A673 (cell line): Measurements from ENCODE around the gene TMEM178A. TPM values are rescaled to one million over a fixed set of nuclear protein-coding genes. Genes with fewer than 3 reads are reported as not detected.

Source experiments
- BruUV-seq: library from RNA; stranded (reverse); fragments of 400-500 nt; replicated peaks from 2 replicates; lab custom pipeline; 2021; lab: Mats Ljungman, UMichigan
- CTCF ChIA-PET: fragments of 300-600 bp; sonication (Branson Sonifier 250); formaldehyde crosslinking; loops from one replicate; lab custom pipeline; 2022; ENCODE audit warnings: antibody characterized with exemption; lab: Charles Lee
- POLR2A ChIA-PET: fragments of 300-600 bp; sonication (Branson Sonifier 250); formaldehyde crosslinking; loops from one replicate; lab custom pipeline; 2022; ENCODE audit warnings: antibody characterized with exemption; ENCODE audit not compliant: low non-redundant PET; lab: Charles Lee
- DNase-seq: peaks from one replicate; pipeline ENCODE4 v3.0.0-alpha.2; 2015; ENCODE audit warnings: low spot score
- H3K27ac ChIP-seq: fragments of 200-600 bp; sonication (generic); 2 replicates; pipeline ENCODE4 v1.5.1; 2016; ENCODE audit warnings: mixed run types, low read depth, mild to moderate bottlenecking, mixed read lengths, antibody characterized with exemption, low read length; ENCODE audit not compliant: poor library complexity, severe bottlenecking
- H3K27me3 ChIP-seq: fragments of 200-600 bp; sonication (generic); replicated peaks from 2 replicates; pipeline ENCODE4 v1.6.1; 2017; ENCODE audit warnings: mixed run types, low read depth, mild to moderate bottlenecking, mixed read lengths, antibody characterized with exemption, low read length; ENCODE audit not compliant: insufficient read depth, poor library complexity
- H3K36me3 ChIP-seq: fragments of 200-600 bp; sonication (generic); 2 replicates; pipeline ENCODE4 v1.6.1; 2016; ENCODE audit warnings: mixed run types, mild to moderate bottlenecking, mixed read lengths, antibody characterized with exemption, low read length; ENCODE audit not compliant: insufficient read depth, poor library complexity, severe bottlenecking
- H3K4me1 ChIP-seq: fragments of 200-600 bp; sonication (generic); 2 replicates; pipeline ENCODE4 v1.6.1; 2017; ENCODE audit warnings: mixed run types, mild to moderate bottlenecking, mixed read lengths, antibody characterized with exemption, low read length; ENCODE audit not compliant: insufficient read depth, poor library complexity, severe bottlenecking
- H3K4me3 ChIP-seq: fragments of 200-600 bp; sonication (generic); 2 replicates; pipeline ENCODE4 v1.5.1; 2016; ENCODE audit warnings: low read depth, mixed run types, mild to moderate bottlenecking, mixed read lengths, low read length; ENCODE audit not compliant: poor library complexity, severe bottlenecking
- H3K9me3 ChIP-seq: fragments of 200-600 bp; sonication (generic); 2 replicates; pipeline ENCODE4 v1.6.1; 2016; ENCODE audit warnings: mixed run types, low read depth, mild to moderate bottlenecking, mixed read lengths, antibody characterized with exemption, low read length; ENCODE audit not compliant: poor library complexity, severe bottlenecking
- EZH2 ChIP-seq: fragments of 200-600 bp; sonication (generic); IDR thresholded peaks from 2 replicates; pipeline ENCODE4 v1.6.1; 2017; ENCODE audit warnings: borderline replicate concordance, low read depth, mild to moderate bottlenecking, mixed read lengths, antibody characterized with exemption, low read length; ENCODE audit not compliant: poor library complexity, severe bottlenecking
- intact Hi-C: fragments of 100-400 bp; cut with micrococcal nuclease; formaldehyde crosslinking; loops from one replicate; pipeline ENCODE4 v1.10.0; 2022; ENCODE audit not compliant: unreplicated experiment
- total RNA-seq: library from RNA; stranded (reverse); gene quantifications from 2 replicates; pipeline ENCODE4 v1.2.3, GENCODE V29; 2021
- TF ChIP-seq, protein P1 (sequence below): fragments of 300-800, 200-600 bp; sonication (generic); conservative IDR thresholded peaks from 2 replicates; pipeline ENCODE4 v1.5.1; 2017; ENCODE audit warnings: low read depth, mild to moderate bottlenecking, antibody characterized with exemption, low read length, moderate library complexity, mixed read lengths

TMEM178A gene
- total RNA-seq, 1 experiment from 2014 or later = 0.21 TPM

DNA sequence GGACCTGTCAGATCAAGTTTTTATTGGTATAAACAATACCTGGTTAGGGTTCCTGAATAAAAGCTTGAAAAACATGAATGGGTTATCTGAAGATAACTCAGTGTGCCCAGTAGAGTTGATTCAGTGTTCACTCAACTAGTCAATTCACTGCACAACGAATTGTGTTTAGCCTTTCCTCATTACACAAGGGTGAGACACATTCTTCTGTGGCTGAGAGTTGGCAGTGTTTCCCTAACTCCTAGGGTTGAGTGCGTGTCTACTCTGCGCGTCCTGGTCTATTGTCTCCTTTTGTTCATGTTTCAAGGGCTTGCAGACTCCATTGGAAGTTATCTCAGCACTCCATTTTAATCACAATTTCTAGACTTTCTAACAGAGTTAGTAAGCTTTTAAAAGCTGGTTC is 32.8 kb upstream of the TMEM178A start:
- CTCF ChIA-PET = no interaction called here
- Histone ChIP-seq H3K9me3 (no peaks in the 10 kb centered on the region), H3K36me3 (no peaks in the 10 kb centered on the region), H3K4me3 (no peak overlapping the region), H3K27ac (no peak overlapping the region), H3K27me3 (no peaks in the 10 kb centered on the region), H3K4me1 (no peaks in the 10 kb centered on the region)
- intact Hi-C loops = no loop called here
- no peak for DNase-seq
- no peak for TF ChIP-seq EZH2
- TF ChIP-seq, protein P1, sequence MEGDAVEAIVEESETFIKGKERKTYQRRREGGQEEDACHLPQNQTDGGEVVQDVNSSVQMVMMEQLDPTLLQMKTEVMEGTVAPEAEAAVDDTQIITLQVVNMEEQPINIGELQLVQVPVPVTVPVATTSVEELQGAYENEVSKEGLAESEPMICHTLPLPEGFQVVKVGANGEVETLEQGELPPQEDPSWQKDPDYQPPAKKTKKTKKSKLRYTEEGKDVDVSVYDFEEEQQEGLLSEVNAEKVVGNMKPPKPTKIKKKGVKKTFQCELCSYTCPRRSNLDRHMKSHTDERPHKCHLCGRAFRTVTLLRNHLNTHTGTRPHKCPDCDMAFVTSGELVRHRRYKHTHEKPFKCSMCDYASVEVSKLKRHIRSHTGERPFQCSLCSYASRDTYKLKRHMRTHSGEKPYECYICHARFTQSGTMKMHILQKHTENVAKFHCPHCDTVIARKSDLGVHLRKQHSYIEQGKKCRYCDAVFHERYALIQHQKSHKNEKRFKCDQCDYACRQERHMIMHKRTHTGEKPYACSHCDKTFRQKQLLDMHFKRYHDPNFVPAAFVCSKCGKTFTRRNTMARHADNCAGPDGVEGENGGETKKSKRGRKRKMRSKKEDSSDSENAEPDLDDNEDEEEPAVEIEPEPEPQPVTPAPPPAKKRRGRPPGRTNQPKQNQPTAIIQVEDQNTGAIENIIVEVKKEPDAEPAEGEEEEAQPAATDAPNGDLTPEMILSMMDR = no peak
- no TSS peak for BruUV-seq
- POLR2A ChIA-PET = no interaction called here

- Histone ChIP-seq H3K9me3 (no peaks in the 10 kb centered on the region), H3K4me3 (no peak overlapping the region), H3K4me1 (no peaks in the 10 kb centered on the region), H3K27me3 (no peaks in the 10 kb centered on the region), H3K27ac (no peak overlapping the region), H3K36me3 (no peaks in the 10 kb centered on the region)
- CTCF ChIA-PET = no interaction called here
- TF ChIP-seq, protein P1 = no peak
- no peak for TF ChIP-seq EZH2
- DNase-seq = no peak
- intact Hi-C loops = no loop called here
- no TSS peak for BruUV-seq
- POLR2A ChIA-PET = no interaction called here
Measured at GRCh38 chr2:39636306-39636705, 29.4 kb upstream of the TMEM178A start.

DNA sequence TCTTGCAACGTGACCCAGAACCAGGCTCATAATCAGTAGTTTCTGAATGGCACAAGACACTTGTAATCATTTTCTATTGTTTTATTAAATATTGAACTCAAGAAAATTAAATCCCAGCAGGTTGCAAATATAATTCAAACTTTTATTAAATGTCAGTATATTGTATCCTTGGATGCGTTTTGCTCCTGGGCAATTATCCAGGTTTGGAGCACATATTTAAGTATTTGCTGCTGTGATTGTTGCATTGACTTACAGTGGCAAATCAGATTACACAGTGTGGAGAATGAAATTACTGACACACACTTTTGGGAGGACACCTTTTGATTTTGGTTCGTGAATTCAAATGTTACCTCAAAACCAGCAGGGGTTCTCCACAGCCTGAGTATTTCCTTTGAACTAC is 27.1 kb upstream of the TMEM178A start:
- TF ChIP-seq, protein P1 = no peak
- TF ChIP-seq EZH2 = no peak
- ChIA-PET CTCF (no interaction called here), POLR2A (no interaction called here)
- no TSS peak for BruUV-seq
- Histone ChIP-seq H3K36me3 (no peaks in the 10 kb centered on the region), H3K9me3 (no peaks in the 10 kb centered on the region), H3K27me3 (no peaks in the 10 kb centered on the region), H3K4me1 (no peaks in the 10 kb centered on the region), H3K27ac (no peak overlapping the region), H3K4me3 (no peak overlapping the region)
- no peak for DNase-seq
- intact Hi-C loops = no loop called here
